GM18907 (cell line): ENCODE measurements around the gene TBL3.
"Not testable (repeated sequence)": the region's sequence is repeated elsewhere in the genome, so short reads cannot be mapped to it uniquely, and the experiment has no call there.

Source experiments
- ATAC-seq: cut with Tn5 transposase; IDR thresholded peaks from one replicate; pipeline ENCODE4 v1.9.1; 2021; ENCODE audit warnings: mild to moderate bottlenecking, moderate library complexity; ENCODE audit not compliant: unreplicated experiment

Gene TBL3

GRCh38 chr16:1942810-1943726 is 28.8 kb upstream of the TBL3 start, which contains the start of gene MSRB1:
Gene MSRB1, minus strand, starts transcription at chr16:1943199. Its CDS starts 43 bp downstream, at chr16:1943156.
- ATAC-seq, result peak; percentile 87

- no peak for ATAC-seq
These were observed 27.1 kb upstream of the TBL3 start for GRCh38 chr16:1944612-1945199.

- no peak for ATAC-seq
These were observed 26.1 kb upstream of the TBL3 start for GRCh38 chr16:1945559-1946391.

- ATAC-seq, result no peak
These were observed 25.1 kb upstream of the TBL3 start for GRCh38 chr16:1946495-1947368.

GRCh38 chr16:1947369-1947670 is 24.5 kb upstream of the TBL3 start:
- no peak for ATAC-seq

GRCh38 chr16:1949507-1949906 is 22.3 kb upstream of the TBL3 start:
- ATAC-seq, result no peak

GRCh38 chr16:1950047-1950446 is 21.8 kb upstream of the TBL3 start:
- no peak for ATAC-seq

- ATAC-seq, result no peak
These were observed 21.3 kb upstream of the TBL3 start for GRCh38 chr16:1950559-1950958.

- no peak for ATAC-seq
These were observed 18.1 kb upstream of the TBL3 start for GRCh38 chr16:1953734-1954133.

GRCh38 chr16:1957434-1958142 is 14.3 kb upstream of the TBL3 start:
- not testable (repeated sequence) for ATAC-seq

GRCh38 chr16:1958143-1958491 is 13.7 kb upstream of the TBL3 start:
- ATAC-seq, result not testable (repeated sequence)

- peak; percentile 1 for ATAC-seq
These were observed 13.1 kb upstream of the TBL3 start for GRCh38 chr16:1958715-1959268.

- peak; percentile 75 for ATAC-seq
These were observed 12.4 kb upstream of the TBL3 start, which contains the start of gene NDUFB10 for GRCh38 chr16:1959269-1960039. Gene NDUFB10, plus strand, starts transcription at chr16:1959538. Its CDS starts 87 bp downstream, at chr16:1959625.

GRCh38 chr16:1960665-1961630 is 10.9 kb upstream of the TBL3 start:
- ATAC-seq, result no peak

- ATAC-seq, result no peak
These were observed 10.2 kb upstream of the TBL3 start for GRCh38 chr16:1961651-1962067.

- ATAC-seq, result not testable (repeated sequence)
These were observed 9.4 kb upstream of the TBL3 start for GRCh38 chr16:1962161-1963153.
